GM19395 (cell line): ENCODE measurements around the gene ACTG1.

Experiments used
- ATAC-seq: cut with Tn5 transposase; IDR thresholded peaks from one replicate; pipeline ENCODE4 v1.9.1; 2021; ENCODE audit warnings: mild to moderate bottlenecking, moderate library complexity; ENCODE audit not compliant: unreplicated experiment

ACTG1 gene

DNA sequence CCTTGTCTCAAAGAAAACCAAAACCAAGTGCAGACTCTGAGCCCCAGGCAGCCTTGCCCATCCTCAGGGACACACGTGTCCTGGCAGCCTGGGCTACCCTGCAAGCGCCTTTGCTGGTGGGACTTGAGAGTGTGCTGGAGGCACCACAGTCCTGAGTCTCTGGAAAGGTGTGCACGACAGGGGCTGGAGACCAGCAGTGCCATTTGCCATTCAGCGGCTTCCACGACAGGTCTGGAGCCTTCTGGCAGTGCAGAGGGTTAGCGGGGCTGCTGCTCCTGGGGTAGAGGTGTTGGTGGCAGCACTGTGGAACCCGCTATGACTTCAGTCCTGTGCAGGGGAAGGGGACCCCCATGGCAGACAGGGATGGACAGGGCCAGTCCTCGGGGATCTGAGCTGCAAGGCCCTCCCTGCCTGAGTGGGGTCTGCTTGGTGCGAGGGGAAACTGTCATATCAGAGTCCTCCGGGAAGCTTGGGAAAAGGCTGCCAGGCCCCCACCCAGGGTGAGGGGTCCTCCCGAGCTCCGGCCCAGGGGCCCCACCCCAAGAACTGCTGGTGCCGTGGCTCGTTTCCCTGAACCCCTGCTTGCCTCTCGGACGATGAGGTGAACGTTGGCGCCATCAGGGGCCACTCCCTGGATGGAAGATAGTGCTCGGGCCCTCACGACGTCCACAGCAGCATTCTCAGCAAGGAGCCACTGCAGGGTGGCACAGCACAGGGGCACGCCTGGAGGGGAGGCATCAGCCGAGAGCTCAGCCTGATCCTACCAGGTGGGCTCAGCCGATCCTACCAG lies 32.8 kb upstream of the ACTG1 start:
- ATAC-seq: no peak

DNA sequence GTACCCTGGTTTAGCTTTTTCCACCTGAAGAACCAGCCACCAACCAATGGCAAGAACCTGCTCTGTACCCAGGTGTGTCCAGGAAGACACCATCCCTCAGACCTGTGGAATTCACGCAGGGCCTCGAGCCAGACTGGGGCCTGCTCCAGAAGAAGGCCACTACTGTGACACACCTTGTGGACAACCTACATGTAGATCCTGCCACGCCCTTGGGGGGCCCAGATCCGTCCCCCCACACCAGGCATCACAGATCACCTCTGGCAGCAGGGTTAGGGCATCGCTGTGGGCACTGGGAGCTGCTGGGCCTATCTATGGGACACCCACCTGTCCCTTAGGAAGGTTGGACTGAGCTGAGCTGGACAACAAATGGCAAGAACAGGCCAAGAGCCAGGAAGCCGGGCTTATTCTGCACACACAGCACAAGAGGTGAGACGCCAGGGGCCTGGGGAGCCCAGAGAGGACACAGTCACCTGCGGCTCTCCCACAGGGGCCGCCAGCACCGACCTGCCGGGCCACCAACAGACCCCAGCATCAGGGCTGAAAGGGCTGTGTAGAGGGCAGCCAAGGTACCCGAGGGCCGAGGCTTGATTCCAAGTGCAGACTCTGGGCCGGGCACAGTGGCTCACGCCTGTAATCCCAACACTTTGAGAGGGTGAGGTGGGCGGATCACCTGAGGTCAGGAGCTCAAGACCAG lies 31.8 kb upstream of the ACTG1 start:
- no peak for ATAC-seq

DNA sequence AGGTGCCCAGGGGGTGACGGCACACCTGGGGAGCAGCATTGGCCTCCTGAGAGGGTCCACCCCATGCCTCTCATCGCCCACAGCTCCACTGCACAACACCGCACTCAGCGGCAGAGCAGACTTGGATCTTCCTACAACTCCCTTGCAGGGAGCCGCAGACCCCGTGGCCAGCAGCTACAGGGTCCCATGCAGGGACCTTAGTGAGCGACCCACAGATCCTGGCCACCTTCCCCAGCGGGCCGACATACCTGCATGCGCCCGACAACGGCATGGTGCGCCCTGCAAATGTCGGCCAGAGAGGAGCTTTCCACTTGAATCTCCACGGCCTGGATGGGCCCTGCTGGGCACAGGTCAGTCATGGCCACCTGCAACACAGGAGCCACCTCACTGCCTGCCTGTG lies 31.2 kb upstream of the ACTG1 start:
- ATAC-seq: no peak

DNA sequence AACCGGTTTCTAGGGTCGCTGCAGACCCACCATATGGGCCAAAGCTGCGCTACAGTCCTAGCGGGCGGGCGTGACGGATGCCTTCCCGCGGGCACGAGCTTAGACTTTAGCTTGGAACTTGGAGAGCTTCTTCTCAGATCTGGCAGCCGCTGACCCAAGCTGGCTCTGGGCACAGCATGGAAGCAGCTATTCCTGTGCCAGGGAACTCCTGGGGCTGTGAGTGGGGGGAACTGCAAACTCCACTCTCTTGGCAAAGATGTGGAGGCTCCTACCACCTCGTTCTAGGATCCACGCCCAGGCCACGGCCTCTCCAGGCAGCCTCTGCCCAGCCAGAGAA lies 30.7 kb upstream of the ACTG1 start:
- no peak for ATAC-seq

DNA sequence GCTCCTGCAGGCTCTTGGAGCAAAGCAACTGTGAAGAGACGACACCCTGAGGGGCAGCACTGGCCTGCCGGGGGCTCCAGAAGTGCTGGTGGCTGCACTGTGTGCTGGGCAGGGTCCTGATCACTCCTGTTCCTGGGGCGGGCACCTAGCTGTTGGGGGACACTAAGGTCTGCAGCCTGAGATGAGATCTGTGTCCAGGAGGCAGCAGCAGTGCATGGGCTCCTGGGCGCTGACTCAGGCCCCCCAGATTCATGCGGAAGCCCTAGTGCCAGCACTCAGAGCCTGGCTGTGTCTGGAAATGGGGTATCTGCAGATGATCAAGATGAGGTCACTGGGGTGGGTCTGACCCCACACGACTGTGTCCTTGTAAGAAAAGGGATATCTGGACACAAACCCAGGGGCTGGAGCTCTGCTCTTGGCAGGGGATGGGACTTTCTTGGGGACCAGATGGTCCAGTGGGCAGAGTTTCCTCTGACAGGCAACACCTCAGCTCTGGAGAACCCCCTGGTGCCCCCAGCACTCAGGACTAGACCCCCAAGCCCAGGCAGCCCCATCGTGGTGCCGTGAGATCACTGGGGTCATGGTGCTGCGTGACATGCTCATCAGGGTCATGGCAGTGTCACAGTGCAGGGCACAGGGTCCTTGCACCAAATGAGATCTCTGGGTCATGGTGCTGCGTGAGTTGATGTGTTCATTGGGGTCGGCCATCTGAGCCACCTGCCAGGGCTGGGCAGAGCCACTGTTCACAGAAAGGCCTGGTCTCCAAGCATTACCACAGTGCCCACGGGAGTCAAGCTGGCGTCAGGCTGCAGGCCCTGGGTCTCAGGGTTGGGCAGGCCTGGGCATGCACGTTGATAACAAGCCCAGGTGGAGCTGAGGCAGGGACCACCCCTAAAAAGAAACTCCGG lies 30.1 kb upstream of the ACTG1 start:
- no peak for ATAC-seq

DNA sequence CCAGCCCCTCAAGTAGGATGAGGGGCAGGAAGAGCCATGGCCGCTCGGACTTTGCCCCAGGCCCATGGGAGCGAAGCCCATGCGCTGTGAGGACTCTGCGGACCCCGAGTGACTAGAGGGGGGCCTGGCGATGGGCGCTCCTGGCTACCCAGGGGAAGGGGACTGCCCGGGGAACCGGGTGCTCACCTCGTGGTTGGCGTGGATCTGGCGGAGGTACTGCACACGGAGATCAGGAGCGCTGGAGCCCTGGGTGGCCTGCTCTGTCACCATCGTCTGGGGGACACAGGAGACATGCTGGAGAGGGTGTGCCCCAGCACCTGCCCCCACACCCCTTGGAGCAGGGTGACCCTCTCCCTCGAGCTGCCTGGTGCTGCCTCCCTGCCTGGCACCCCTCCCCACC lies 28.5 kb upstream of the ACTG1 start:
- ATAC-seq: no peak

DNA sequence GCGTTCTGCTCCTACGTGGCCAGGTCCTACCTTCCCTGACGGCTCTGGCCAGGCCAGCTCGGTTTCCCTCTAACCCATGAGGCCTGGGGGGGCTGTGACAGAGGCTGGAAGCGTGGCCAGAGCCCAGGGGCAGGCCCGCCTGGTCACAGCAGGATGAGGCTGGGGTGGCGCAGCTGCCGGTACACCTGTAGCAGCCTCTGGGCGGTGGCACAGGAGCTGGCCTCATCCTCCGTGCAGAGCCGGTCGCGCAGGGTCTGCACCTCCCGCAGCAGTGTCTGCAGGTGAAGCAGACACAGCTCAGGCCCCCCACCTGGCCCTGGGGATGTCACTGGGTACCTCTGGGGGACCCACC lies 28.1 kb upstream of the ACTG1 start:
- no peak for ATAC-seq

DNA sequence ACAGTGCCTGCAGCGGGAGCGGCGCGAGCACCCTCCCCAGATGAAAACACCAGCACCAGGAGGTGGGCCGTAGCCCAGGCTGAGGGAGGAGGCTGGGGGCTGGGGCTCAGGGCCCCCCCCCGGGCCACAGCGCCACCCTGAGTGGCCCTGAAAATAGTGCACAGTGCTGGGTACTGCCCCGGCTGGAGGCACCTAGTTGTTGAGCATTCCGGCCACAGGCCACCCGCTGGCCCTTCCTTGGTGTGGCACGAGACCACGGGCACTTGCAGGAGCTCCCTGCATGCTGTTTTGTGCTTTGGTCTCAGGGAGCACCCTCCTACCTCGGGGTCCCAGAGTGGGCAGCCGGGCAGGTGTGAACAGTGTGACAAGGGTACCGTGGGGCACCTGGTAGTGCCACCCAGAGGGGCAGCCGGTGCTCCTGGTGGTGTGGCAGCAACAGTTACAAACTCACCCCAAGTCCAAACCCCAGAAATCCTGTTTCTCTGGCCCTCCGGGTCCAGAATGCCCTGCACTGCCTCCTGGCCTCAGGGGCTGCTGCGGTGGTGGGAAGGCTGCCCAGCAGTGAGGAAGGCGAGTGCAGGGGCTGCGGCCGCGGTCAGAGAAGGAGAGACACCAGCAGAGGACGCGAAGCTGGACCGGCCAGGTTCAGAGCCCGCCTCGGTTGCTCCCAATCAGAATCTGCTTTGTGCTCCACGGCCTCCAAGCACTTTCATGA lies 27.5 kb upstream of the ACTG1 start:
- ATAC-seq: no peak

DNA sequence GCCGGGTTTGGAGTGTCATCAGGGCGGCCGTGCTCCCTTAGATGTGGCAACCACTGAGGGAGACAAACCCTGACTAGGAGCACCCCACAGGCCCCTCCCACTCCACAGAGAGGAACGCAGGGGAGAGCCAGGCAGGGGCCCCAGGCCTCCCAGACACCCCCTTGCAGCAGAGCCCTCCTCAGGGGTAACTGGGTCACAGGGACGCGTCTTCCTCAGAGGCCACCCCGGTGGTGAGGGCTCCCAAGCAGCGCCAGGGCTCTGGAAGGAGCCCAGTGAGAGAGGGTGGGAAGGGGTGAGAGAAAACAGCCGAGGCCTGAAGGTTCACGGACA lies 26.9 kb upstream of the ACTG1 start:
- ATAC-seq: no peak

DNA sequence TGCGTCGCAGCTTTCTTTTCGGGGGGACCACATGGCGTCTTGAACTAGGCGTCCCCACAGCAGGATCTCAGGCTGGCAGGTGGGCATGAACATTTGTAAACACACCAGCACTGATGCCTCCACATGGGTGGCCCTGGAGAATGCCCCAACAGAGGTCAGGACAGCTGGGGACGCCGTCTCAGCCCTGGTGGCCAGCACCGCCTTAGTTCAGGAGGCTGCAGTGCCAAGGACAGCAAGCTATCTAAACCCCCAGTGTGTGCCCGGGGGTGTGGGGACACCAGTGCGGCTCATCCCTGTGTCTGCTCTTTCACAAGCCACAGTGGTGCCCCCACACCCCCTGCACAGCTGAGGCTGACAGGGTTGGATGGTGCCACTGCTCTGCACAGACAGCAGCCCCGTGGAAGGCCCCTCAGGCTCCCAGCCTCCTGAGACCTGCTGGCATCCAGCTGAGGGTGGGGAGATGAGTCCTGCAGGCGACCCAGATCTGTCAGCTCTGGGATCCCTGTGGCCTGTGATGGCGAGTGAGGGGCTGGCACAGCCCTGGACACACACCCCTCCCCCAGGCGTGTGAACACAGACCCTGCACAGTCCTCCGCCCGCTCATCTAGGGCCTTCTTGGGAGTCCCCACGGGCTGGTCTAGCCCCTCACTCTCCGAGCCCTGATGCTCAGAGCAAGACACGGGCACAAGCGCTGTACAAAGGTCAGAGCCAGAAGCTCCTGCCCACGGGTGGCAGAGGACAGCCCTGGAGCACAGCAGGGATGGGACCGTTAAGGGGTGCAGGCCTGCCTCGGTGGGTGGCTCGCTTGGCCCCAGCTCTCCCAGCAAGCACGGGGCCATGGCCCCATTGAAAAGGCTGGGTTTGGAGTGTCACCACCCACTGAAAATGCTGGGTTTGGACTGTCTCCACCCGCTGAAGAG lies 26.3 kb upstream of the ACTG1 start:
- no peak for ATAC-seq

DNA sequence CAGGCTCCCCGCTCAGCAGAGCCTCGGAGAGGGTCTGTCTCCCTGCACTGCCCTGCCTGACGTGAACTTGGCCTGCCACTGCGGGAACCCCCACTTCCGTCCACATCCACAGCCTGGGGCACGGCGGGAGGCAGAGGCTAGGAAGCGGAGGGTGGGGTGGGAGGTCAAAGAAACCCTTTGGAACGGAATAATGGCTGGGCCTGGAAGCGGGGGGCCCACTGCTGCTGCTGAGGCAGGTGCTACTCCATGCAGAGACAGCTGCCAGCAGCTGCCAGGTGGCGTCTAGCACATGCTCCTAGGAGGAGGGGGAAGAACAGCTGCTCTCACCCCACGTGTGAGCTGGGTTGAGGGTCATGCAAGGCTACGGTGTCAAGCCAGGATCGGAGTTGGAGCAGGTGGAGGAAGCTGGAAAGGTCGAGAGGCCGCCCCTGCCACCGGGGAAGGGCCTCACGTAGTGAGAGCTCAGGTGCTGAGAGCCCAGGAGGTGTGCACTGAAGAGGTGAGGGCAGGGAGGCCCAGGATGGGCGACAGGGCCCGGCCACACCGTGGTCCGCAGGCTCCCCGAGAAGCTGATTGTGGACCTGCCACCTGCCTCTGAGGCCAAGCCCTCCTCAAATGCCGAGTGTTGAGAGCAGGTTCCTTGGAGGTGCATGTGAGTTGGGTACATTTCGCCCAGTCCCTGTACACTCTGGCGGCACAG lies 25.4 kb upstream of the ACTG1 start:
- no peak for ATAC-seq

DNA sequence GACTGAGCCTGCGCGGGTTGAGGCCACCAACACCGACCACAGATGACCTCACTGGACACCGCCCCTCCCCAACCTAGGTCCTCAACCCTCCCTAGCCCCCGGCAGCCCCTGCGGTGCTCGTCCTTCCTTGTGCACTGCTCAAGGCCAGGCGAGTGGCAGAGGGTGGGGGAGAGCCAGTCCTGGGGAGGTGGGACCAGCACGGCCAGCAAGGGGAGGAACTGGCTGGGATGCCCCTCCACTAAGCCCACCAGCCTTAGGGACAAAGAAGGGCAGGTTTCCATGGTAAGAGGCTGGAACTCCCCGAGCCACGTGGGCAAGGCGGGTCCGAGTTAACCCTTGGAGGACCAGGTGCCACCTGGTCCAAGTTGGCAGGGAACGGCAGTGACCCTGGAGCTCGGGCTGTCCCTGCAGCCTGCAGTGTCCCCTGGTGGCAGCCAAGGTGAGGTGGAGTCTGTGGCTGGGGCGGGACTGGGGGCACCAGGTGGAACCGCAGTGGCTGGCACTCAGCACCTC lies 24.8 kb upstream of the ACTG1 start:
- no peak for ATAC-seq

DNA sequence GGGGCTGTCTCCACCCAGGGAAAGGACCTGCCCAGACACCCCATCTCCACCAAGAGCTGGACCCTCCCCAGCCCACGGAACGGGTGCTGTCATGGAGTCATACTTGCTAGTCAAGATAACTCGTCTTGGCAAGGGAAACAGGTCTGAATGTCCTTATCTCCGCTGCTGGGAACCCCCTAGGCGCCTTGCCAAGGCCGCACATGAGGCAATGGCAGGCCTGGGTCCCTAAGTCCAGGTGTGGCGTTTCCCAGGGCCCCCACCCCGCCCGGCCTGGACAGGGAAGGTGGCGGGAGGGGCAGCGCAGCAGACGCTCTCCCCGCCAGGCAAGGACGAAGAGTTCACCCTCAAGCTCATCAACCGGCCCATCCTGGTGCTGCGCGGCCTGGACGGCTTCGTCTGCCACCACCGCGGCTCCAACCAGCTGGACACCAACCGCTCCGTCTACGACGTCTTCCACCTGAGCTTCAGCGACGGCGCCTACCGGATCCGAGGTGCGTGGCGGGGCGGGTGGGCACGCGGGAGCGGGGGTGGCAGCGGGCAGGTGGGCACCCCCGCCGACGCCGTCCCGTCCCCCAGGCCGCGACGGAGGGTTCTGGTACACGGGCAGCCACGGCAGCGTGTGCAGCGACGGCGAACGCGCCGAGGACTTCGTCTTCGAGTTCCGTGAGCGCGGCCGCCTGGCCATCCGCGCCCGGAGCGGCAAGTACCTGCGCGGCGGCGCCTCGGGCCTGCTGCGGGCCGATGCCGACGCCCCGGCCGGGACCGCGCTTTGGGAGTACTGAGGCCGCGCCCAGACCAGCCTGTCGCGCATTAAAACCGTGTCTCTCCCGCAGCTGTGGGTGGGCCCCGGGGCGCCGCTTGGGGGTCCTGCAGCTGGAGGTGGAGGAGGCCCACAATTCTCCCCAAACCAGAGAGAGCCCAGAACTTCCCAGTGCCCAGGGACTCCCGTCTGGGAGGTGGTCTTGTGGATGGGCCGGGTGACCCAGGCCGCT lies 24.0 kb upstream of the ACTG1 start:
- ATAC-seq: no peak

DNA sequence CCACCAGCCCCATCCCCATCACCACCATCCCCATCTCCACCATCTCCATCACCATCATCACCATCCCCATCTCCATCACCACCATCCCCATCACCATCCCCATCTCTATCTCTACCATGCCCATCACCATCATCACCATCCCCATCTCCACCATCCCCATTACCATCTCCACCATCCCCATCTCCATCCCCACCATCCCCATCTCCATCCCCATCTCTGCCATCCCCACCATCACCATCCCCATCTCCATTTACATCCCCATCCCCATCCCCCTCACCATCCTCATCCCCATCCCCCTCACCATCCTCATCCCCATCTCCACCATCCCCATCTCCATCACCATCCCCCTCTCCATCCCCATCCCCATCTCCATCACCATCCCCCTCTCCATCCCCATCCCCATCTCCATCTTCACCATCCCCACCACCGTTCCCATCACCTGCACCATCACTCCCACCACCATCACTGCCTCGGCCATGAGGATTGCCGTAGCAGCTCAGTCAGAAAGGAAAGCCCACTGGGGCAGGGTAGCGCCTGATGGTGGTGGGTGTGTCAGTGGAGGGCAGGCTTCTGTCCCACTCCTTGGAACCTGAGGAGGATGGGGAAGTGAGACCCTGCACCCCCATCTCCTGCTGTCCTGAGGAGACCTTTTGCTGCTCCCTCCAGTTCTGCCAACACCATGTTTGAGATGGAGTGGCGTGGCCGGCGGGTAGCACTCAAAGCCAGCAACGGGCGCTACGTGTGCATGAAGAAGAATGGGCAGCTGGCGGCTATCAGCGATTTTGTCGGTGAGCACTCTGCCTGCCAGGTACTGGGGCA lies 23.1 kb upstream of the ACTG1 start:
- no peak for ATAC-seq

DNA sequence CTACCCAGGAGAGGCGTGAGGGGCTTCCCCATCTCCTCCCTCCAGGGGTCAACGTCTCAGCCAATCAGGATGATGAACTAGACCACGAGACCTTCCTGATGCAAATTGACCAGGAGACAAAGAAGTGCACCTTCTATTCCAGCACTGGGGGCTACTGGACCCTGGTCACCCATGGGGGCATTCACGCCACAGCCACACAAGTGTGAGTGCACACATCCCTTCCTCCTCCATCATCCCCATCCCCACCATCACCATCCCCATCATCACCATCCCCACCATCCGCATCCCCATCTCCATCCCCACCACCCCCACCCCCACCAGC lies 22.4 kb upstream of the ACTG1 start:
- ATAC-seq: no peak

DNA sequence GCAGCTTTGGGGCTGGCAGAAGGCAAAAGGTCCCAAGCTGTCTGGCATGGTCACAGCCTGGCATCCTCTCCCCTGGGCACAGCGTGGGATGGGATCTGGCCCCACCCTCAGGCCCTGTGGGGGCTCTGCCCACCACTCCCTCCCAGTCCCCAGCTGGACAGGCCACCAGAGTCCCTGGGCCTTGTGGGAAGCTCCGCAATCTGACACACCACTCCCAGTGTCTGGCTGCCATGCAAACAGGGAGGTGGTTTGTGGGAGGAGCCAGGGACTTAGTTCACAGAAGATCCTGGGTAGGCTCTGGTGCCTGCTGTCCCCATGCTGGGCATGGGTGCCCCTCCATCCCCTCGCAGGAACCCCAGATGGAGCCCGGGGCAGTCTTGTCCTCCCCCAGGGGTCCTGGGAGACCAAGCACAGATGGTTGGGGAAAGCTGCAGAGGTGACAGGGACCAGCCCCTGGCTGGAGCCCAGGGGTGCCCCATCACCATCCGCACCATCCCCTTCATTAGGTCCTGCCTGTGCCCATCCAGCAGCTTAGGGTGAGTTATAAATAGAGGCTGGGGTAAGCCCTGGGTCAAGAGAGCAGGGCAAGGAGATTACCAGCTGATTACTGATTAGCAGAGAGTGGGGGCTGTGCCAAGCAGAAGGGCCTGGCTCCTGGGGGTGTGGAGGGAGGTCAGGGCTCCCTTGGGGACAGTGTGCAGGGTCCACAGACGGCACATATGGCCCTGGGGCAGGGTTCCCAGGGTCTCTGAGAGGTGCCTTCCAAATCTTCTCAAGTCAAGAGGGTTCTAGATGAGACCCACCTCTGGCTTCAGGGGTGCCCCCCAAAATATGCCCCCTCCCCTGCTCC lies 21.8 kb upstream of the ACTG1 start:
- ATAC-seq: no peak
